ENCODE measurements around the gene CYP4A22.
"Not testable (repeated sequence)": the region's sequence is repeated elsewhere in the genome, so short reads cannot be mapped to it uniquely, and the experiment has no call there.

Gene CYP4A22

GRCh38 chr1:47190857-47191256 is 53.6 kb downstream of the CYP4A22 start:
- TF ChIP-seq, protein P1, sequence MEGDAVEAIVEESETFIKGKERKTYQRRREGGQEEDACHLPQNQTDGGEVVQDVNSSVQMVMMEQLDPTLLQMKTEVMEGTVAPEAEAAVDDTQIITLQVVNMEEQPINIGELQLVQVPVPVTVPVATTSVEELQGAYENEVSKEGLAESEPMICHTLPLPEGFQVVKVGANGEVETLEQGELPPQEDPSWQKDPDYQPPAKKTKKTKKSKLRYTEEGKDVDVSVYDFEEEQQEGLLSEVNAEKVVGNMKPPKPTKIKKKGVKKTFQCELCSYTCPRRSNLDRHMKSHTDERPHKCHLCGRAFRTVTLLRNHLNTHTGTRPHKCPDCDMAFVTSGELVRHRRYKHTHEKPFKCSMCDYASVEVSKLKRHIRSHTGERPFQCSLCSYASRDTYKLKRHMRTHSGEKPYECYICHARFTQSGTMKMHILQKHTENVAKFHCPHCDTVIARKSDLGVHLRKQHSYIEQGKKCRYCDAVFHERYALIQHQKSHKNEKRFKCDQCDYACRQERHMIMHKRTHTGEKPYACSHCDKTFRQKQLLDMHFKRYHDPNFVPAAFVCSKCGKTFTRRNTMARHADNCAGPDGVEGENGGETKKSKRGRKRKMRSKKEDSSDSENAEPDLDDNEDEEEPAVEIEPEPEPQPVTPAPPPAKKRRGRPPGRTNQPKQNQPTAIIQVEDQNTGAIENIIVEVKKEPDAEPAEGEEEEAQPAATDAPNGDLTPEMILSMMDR (IDR thresholded peaks at IDR 0.05; ENCODE audit: low read depth, low read length), result no peak
- DNase-seq, result no peak
- H3K27me3 ChIP-seq, result no peaks in the 10 kb centered on the region
- H3K4me3 ChIP-seq (ENCODE audit: low read depth, low read length), result no peak overlapping the region
- no peaks in the 10 kb centered on the region for H3K36me3 ChIP-seq
- no peaks in the 10 kb centered on the region for H3K4me1 ChIP-seq
- no peaks in the 10 kb centered on the region for H3K9me3 ChIP-seq

DNA sequence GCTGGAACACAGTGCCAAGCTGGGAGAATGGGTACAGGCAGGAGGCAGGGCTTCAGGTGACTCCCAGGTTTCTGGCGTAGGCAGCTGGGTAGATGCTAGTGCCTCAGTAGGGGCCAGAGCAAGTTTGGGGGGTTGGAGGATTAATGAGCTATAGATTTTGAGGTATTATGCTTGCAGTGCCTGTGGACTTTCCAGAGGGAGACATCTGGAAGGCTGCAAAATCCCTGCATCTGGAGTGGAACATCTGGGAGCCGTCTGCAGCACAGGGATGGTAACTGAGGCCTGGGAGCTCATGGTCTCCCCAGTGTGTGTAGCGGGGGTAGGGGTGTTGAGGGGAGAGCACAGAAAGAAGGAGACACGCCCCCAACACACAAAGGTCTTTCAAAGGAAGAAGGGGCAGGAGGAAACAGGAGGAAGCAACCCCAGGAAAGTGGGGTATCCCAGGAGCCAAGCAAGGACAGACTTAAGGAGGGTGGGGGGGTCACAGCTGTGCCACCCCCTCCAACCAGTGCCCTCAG is 54.8 kb downstream of the CYP4A22 start:
- no peaks in the 10 kb centered on the region for H3K9me3 ChIP-seq
- H3K36me3 ChIP-seq, result no peaks in the 10 kb centered on the region
- H3K4me1 ChIP-seq, result no peaks in the 10 kb centered on the region
- H3K27me3 ChIP-seq, result no peaks in the 10 kb centered on the region
- DNase-seq, result no peak
- TF ChIP-seq, protein P1 (IDR thresholded peaks at IDR 0.05; ENCODE audit: low read depth, low read length), result no peak
- no peak overlapping the region for H3K4me3 ChIP-seq (ENCODE audit: low read depth, low read length)

GRCh38 chr1:47192458-47193384 is 55.5 kb downstream of the CYP4A22 start:
- Histone ChIP-seq H3K4me1 (no peaks in the 10 kb centered on the region), H3K9me3 (no peaks in the 10 kb centered on the region), H3K4me3 (ENCODE audit: low read depth, low read length) (no peak overlapping the region), H3K36me3 (no peaks in the 10 kb centered on the region), H3K27me3 (no peaks in the 10 kb centered on the region)
- peak; percentile 53 for DNase-seq
- TF ChIP-seq, protein P1 (IDR thresholded peaks at IDR 0.05; ENCODE audit: low read depth, low read length), result peak; percentile 82

DNA sequence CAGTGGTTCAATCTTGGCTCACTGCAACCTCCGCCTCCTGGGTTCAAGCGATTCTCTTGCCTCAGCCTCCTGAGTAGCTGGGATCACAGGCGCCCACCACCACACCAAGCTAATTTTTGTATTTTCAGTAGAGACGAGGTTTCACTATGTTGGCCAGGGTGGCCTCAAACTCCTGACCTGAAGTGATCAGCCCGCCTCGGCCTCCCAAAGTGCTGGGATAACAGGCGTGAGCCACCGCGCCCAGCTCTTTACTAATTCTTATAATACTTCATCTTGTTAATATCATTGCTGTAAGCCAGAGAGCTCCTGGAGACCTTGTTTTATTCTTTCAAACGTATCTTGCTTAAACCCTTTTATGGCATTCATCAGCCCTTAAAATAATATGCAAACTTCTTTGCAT is 56.3 kb downstream of the CYP4A22 start:
- H3K36me3 ChIP-seq; H3K4me1 ChIP-seq; DNase-seq; H3K4me3 ChIP-seq (ENCODE audit: low read depth, low read length); H3K9me3 ChIP-seq; H3K27me3 ChIP-seq: not testable (repeated sequence)

DNA sequence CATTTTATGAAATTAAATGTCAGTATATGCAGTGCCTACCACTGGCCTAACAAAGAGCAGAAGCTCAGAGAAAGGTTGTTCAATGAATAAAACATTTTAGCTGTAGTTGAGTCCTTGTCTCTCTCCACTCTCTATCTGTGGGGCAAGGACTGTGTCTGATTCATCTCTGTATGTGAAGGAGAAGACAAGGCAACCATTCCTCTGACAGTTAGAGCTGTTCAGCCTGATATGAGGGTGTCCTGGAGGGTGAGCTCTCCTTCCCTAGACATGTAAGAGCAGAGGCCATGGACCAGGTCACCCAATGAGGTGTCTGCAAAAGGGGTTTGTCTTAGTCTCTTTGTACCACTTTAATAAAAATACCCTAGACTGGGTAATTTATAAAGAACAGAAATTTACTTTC is 57.1 kb downstream of the CYP4A22 start:
- no peaks in the 10 kb centered on the region for H3K36me3 ChIP-seq
- TF ChIP-seq, protein P1 (IDR thresholded peaks at IDR 0.05; ENCODE audit: low read depth, low read length), result no peak
- DNase-seq, result no peak
- H3K9me3 ChIP-seq, result no peaks in the 10 kb centered on the region
- no peaks in the 10 kb centered on the region for H3K27me3 ChIP-seq
- H3K4me3 ChIP-seq (ENCODE audit: low read depth, low read length), result no peak overlapping the region
- H3K4me1 ChIP-seq, result no peaks in the 10 kb centered on the region

GRCh38 chr1:47195981-47196380 is 58.7 kb downstream of the CYP4A22 start:
- H3K4me3 ChIP-seq (ENCODE audit: low read depth, low read length); H3K9me3 ChIP-seq; H3K36me3 ChIP-seq; DNase-seq; H3K27me3 ChIP-seq; H3K4me1 ChIP-seq: not testable (repeated sequence)

DNA sequence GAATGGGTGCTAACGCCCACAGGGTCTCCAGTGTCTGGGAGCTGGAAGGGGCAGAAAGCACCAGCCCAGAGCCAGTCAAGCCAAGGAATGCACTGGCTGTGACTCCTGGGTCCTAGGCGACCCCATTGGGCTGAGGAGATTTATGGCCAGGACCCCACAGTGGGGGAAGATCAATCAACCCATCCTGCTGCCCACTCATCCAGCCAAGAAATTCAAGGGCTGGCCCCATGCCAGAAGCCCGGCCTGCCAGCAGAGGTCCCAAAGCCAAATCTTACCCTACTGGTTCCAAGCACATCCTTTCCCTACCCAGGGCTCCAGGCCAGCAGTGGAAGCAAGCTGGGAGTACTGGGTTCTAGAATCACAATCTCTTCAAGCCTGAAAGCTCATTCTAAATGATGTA is 59.4 kb downstream of the CYP4A22 start:
- no peaks in the 10 kb centered on the region for H3K27me3 ChIP-seq
- no peak for DNase-seq
- TF ChIP-seq, protein P1 (IDR thresholded peaks at IDR 0.05; ENCODE audit: low read depth, low read length), result no peak

More for the DNA sequence above, 59.4 kb downstream of the CYP4A22 start:
- no peaks in the 10 kb centered on the region for H3K36me3 ChIP-seq
- H3K9me3 ChIP-seq, result no peaks in the 10 kb centered on the region
- H3K4me3 ChIP-seq (ENCODE audit: low read depth, low read length), result no peak overlapping the region
- no peaks in the 10 kb centered on the region for H3K4me1 ChIP-seq

All from BE2C (cell line).